Measurements from ENCODE around the gene EPHA1.

The EPHA1 gene

GRCh38 chr7:143398616-143399015 is 10.0 kb downstream of the EPHA1 start:
- Histone ChIP-seq H3K9ac (ENCODE audit: low read length) (no peak overlapping the region), H2AFZ (ENCODE audit: low read length) (no peak overlapping the region), H3K36me3 (replicated peaks; ENCODE audit: insufficient read depth, low read length) (no peaks in the 10 kb centered on the region), H3K4me3 (ENCODE audit: low read length) (no peak overlapping the region), H3K27me3 (replicated peaks; ENCODE audit: insufficient read depth, low read length) (0 out of 2 replicates have a peak, but pooled peaks cover 6% of the 10 kb centered on the region), H3K27ac (ENCODE audit: low read length) (no peak overlapping the region), H3K9me2 (replicated peaks; ENCODE audit: insufficient read depth, low read length) (no peaks in the 10 kb centered on the region), H4K20me1 (ENCODE audit: insufficient read depth, low read length) (no peaks in the 10 kb centered on the region), H3K9me3 (replicated peaks; ENCODE audit: insufficient read depth, low read length) (no peaks in the 10 kb centered on the region), H3F3A (ENCODE audit: insufficient read depth, low read length) (no peaks in the 10 kb centered on the region), H3K79me2 (ENCODE audit: low read length) (no peaks in the 10 kb centered on the region), H3K4me1 (ENCODE audit: low read length) (no peaks in the 10 kb centered on the region), H3K4me2 (ENCODE audit: low read depth, low read length) (no peak overlapping the region)
- DNase-seq: no peak
- TF ChIP-seq EZH2phosphoT487 (IDR thresholded peaks at IDR 0.05; ENCODE audit: low read length) (no peak), CTCF (IDR thresholded peaks at IDR 0.05; ENCODE audit: low read length) (no peak), EZH2 (optimal IDR thresholded peaks at IDR 0.05; ENCODE audit: low read depth, low read length) (no peak)

GRCh38 chr7:143397710-143398530 is 10.7 kb downstream of the EPHA1 start:
- H3K27me3 ChIP-seq (replicated peaks; ENCODE audit: insufficient read depth, low read length): 0 out of 2 replicates have a peak, but pooled peaks cover 6% of the 10 kb centered on the region
- no peaks in the 10 kb centered on the region for H3F3A ChIP-seq (ENCODE audit: insufficient read depth, low read length)
- no peaks in the 10 kb centered on the region for H4K20me1 ChIP-seq (ENCODE audit: insufficient read depth, low read length)
- no peak overlapping the region for H2AFZ ChIP-seq (ENCODE audit: low read length)
- TF ChIP-seq EZH2phosphoT487 (IDR thresholded peaks at IDR 0.05; ENCODE audit: low read length) (no peak), EZH2 (optimal IDR thresholded peaks at IDR 0.05; ENCODE audit: low read depth, low read length) (no peak), CTCF (IDR thresholded peaks at IDR 0.05; ENCODE audit: low read length) (no peak)
- H3K36me3 ChIP-seq (replicated peaks; ENCODE audit: insufficient read depth, low read length): no peaks in the 10 kb centered on the region
- no peak overlapping the region for H3K9ac ChIP-seq (ENCODE audit: low read length)
- no peak for DNase-seq
- H3K9me3 ChIP-seq (replicated peaks; ENCODE audit: insufficient read depth, low read length): no peaks in the 10 kb centered on the region
- no peaks in the 10 kb centered on the region for H3K79me2 ChIP-seq (ENCODE audit: low read length)
- no peaks in the 10 kb centered on the region for H3K9me2 ChIP-seq (replicated peaks; ENCODE audit: insufficient read depth, low read length)
- H3K4me3 ChIP-seq (ENCODE audit: low read length): no peak overlapping the region
- no peak overlapping the region for H3K4me2 ChIP-seq (ENCODE audit: low read depth, low read length)
- H3K4me1 ChIP-seq (ENCODE audit: low read length): no peaks in the 10 kb centered on the region
- H3K27ac ChIP-seq (ENCODE audit: low read length): no peak overlapping the region

- Histone ChIP-seq H3K9me2 (replicated peaks; ENCODE audit: insufficient read depth, low read length) (no peaks in the 10 kb centered on the region), H3F3A (ENCODE audit: insufficient read depth, low read length) (no peaks in the 10 kb centered on the region), H4K20me1 (ENCODE audit: insufficient read depth, low read length) (no peaks in the 10 kb centered on the region), H3K9me3 (replicated peaks; ENCODE audit: insufficient read depth, low read length) (no peaks in the 10 kb centered on the region), H3K79me2 (ENCODE audit: low read length) (no peaks in the 10 kb centered on the region), H3K4me3 (ENCODE audit: low read length) (no peak overlapping the region), H3K27me3 (replicated peaks; ENCODE audit: insufficient read depth, low read length) (0 out of 2 replicates have a peak, but pooled peaks cover 6% of the 10 kb centered on the region), H2AFZ (ENCODE audit: low read length) (no peak overlapping the region), H3K36me3 (replicated peaks; ENCODE audit: insufficient read depth, low read length) (no peaks in the 10 kb centered on the region), H3K9ac (ENCODE audit: low read length) (no peak overlapping the region), H3K4me2 (ENCODE audit: low read depth, low read length) (no peak overlapping the region), H3K4me1 (ENCODE audit: low read length) (no peaks in the 10 kb centered on the region), H3K27ac (ENCODE audit: low read length) (no peak overlapping the region)
- no peak for DNase-seq
- no peak for TF ChIP-seq EZH2phosphoT487 (IDR thresholded peaks at IDR 0.05; ENCODE audit: low read length)
- TF ChIP-seq CTCF (IDR thresholded peaks at IDR 0.05; ENCODE audit: low read length): no peak
- TF ChIP-seq EZH2 (optimal IDR thresholded peaks at IDR 0.05; ENCODE audit: low read depth, low read length): no peak
Measured at GRCh38 chr7:143396625-143397556, 11.8 kb downstream of the EPHA1 start.
